Stimulated activated CD4-positive, alpha-beta T cell treated with anti-CD3 and anti-CD28 coated beads, Interleukin-1b, Interleukin-23, amount 100 ng/mL, for 1 hour (primary cell): ENCODE data around the gene AUTS2.

Experiments used
- DNase-seq, 2 donors: peaks; one replicate each; pipeline ENCODE4 v3.0.0-alpha.2; 2020; ENCODE audit warnings: low read depth in 2 of 2

The AUTS2 gene

DNA sequence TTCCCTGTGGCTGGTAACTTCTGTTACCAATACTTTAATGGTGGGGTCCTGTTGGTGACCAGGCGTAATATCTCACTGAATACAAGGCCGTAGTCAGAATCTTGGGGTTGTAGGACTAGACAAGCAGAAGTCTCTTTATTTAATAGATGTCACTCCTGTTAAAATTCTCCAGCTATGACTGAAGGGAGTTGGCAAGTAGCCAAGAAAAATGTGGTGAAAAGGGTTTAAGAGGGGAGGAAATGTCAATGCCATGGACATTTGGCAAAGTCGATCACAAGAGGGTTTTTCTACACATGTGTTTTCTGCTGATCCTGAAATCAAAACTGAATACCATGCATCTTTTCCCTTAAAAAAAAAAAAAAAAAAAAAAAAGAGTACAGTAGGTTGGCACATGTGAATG is 533.5 kb downstream of the AUTS2 start:
- DNase-seq, result no peak

DNA sequence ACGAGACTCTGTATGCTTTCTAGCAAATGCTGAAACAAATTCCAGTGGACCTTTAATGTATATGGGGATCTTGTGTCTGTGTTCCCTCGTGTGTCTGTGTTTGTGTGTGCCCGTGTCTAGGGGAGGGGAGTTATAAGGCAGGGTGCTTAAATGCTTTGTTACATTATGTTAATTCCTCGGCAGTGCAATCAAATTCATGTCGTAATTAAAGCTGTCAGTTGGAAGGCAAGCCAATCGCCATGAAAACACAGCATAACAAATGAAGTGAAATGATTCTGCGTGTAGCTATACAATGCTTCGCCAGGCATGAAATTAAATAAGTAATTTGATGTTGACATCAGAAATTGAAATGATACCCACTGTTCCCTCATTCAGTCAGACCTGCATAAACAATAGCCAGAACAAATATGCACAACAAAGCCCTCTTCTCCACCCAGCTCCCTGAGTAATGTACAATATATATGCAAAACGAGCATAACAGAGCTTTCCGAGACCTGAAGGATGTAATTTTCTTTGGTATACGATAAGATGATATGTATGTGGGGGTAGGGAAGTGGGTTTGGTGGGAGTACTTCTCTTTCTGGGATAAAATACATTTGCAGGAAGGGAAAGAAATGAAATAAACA is 534.1 kb downstream of the AUTS2 start:
- DNase-seq, result no peak

DNA sequence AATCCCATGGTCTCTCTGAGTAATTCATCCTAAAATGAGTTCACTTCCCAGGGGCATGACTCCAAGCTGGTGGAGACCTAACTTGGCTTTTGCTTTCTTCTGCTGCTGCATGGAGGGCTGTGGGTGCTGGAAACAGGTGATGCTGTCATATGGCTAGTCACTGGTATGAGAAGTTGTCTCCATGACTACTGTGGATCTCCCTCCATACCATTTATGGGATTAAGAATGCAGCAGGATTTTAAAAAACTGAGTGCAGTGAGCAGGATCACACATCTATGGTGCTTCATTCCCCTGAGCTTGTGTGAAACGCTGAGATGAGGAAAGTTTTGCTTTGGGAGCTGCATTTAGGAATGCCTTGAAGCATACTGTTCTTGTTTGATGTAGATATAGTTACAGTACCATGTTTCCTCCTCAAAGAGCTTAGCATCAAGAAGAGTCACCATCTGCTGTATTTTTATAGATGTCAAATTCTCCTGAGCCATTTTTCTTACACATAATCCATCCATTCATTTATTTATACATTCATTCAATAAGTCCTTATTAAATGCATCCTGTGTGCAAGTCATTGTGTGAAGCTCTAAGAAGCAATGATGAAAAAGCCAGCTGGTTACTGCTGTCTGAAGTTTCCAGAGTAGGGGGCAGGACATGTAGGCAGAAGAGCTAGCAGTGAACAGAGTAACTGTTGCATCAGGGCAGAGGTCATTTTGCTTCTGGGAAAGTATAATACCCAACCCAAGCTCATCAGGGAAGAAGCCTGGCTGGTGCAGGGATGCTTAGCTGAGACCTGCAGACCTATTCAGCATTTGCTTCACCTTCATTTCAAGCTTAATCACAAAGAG is 534.8 kb downstream of the AUTS2 start:
- no peak for DNase-seq

DNA sequence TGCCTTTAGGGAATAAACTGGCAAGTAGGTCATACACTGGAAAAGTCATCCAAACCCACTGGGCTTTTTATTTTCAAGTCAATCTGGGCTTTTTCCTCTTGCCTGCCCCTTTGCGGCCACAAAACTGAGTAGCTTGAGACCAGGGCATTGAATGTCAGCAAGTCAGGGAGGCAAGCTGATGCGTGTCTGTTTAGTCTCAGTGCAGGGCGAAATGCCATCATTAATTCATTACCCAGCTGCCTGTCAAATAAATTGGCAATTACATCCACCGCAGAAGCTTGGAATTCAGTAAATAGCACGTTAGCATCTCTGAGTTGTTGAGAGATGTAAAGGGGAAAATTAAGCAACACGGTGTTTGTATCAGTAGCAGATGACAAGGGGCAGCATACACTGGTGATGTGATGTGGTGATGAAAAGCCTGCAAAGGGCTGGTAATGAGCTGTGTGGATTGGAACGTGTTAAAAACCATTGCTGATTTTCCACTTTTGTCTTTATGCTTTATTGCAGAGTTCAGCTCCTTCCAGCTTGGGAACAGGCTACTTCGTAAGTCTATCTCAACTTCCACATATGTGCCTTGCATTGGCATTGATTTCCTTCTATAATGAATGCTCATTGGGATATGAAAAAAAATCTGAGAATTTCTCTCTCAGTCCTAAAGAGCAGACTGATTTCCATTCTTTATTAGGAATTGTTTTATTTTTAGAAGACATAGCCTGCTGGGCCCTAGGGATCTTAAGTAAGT is 535.9 kb downstream of the AUTS2 start:
- no peak for DNase-seq

DNA sequence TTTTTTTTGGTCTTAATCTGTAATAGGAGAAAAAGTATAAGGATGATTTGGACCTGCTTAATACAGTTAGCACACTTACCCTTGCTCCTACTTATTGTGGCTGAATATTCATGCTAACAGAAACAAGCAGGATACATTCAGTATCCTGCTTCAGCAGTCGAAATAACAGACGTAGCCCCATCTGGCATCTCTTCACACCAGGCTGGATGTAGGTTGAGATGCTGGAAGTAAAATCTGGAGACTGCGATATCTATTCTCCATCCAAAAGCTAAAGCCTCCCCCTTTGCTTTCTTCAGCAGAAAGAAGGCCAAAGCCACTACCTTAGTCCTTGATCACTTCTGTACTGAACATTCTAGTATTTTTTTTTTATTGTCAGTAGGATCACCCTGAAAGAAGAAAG is 537.4 kb downstream of the AUTS2 start:
- no peak for DNase-seq

DNA sequence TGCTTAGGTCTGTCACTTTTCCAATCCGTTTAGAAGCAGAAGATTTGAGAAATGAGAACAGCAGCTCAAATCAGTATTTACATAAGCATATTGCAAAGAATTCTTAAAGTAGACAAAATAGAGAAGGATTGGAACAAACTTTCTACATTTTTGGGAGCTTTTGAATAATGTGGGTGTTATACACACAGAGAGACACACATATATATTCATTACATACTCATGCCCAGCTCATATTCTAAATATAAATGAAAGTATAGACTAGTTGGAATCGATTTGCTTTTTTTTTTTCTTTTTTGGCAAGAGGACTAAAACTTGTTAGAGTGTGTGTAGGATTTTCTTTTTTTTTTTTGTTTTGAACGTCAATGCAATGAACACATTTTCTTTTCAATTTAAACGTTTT is 538.9 kb downstream of the AUTS2 start:
- DNase-seq, result no peak

DNA sequence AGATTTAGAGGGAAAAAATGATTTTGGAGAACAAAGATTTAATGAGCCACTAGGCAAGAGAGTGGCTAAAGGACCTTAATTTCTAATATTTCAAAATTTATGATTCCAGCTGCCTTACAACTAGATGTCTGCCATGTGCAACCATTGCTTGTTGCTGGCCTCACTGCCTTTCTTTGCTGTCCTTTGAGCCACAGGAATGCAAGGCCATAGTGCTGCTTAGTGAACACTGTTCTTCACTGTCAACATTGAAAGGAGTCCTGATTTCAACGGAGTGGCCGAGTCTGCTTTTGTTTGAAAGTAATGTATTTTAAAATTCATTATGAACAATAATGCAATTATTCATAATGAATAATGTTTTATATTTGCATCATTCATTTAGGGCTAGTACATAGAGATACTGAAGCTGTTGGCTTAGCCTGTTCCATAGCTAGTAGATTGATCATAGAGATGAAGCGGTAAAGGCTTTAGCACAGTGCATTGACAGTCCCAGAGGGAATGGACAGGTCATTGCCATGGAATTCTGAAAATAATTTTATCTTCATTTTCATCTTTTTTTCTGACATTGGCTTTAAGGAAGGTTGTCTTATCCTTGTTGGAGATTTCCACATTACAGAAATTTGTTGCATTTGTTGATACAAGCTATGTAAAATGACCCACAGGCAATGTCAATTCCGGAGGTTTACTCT is 544.1 kb downstream of the AUTS2 start:
- no peak for DNase-seq

DNA sequence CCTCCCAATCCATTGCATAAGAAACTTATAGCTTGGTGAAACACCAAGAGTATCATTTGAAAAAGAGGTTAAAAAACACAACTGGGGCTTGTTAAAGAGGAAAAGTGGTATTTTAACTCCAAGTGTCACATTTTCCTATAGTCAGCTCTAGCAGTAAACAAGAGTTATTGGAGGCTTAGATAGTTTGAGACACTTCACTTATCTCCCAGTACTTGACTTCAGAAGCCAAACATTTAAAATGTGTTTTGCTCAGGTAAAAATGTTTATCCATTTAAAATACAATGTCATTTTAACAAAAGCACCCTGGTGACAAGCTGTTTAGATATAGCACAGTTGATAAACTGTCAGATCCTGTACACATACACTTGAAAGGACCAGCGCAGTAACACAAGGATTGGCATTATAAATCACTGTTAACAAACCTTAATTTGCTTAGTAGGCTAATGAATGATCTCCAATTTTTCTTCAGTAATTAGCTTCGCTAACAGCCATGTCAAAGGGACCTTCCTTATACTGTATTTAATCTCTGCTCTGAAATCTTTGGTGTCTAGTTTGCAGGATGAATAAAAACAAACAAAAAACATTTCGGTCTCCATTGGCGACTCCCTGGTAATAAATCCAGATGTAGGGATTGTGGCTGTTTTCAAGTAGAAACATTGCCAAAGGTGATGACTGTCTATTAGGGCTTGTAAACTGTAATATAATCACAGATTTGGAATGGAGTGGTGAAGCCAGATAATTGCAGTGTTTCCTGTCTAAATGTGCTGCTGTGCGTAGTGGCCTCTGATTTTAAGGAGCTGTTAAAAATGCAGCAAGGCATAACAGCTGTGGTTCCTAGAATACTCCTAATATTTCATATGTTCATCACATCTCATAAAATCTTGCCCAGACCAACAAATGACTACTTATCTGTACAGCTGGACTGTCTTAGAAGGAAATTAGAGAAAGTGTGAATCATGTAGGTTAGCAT is 545.1 kb downstream of the AUTS2 start:
- DNase-seq, result no peak

DNA sequence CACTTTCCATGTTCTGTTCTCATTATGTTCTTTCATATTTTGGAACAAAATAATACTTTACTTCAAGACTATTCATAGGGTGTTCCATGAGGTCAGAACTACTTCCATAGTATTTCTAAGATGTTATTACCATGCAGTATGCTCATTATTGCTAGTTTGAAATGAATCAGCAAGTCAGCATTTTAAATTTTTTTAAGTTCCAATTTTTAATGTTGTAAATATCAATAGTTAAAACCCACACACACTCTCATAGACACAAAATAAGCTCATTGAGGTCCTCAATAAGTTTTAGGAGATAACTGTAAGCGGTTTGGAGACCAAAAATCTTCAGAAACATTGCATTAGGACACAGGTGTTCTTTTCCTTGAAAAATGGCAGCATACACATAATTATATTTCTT is 550.7 kb downstream of the AUTS2 start:
- no peak for DNase-seq

DNA sequence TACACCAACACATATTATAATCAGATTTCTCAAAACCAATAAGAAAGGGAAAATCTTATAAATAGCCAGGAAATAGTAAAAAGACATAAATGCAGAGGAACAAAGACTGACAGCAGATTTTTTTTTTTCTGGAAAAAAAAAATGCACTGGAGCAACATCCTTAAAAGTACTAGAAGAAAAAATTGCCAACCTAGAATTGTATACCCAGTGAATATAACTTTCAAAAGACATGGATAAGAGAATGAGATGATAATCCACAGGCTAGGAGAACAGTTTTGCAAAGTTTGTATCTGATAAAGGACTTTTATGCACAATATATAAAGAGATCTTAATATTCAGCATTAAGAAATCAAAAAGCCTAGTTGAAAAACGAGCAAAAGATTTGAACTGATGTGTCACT is 554.0 kb downstream of the AUTS2 start:
- DNase-seq, result no peak

DNA sequence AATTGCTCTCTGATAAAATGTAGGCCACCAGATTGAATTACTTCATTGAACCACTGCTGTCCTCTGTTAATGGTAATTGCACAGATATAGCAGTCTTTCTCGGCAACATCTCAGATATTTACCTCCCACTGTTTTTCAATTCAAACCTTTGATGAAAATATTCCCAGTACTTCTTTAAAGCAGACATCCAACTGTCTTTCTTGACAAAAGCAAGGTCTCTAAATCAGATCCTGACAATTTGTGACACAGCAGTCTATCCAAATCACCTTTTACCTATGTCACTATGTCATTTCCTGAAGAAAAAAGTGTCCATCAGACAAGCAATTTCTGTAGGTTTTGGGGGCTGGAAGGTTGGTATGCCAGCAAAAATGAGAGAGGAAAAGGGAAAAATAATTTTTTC is 555.7 kb downstream of the AUTS2 start:
- DNase-seq, result no peak

DNA sequence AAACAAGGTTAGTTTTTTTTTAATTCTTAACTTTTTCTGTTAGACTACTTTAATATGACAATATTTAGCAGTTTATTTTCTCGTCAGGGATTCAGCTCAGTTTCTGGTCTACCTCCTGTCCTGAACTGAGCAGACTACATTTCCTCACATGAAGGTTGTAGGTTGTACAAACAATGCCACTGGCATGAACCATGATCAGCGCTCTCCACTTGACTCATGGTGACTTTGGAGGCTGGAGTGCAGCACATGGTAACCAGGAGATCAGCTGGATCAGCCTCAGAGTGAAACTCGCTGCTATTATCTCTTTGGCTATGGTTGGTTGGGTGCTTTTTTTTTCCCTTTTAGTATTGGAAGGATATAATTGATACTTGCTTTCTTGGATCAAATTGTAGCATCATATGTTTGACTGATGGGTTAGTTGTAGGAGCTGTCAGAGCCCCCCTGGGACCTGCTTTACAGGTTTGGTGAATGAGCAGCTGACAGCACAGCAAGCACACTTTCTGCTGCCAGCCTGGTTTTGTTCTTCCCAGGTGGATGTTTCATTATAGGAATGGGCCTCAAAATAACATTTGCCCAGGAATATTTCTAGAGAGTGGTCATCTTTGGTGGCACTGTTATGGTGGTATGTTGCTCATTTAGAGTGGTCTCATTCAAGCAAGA is 556.4 kb downstream of the AUTS2 start:
- DNase-seq, result no peak

DNA sequence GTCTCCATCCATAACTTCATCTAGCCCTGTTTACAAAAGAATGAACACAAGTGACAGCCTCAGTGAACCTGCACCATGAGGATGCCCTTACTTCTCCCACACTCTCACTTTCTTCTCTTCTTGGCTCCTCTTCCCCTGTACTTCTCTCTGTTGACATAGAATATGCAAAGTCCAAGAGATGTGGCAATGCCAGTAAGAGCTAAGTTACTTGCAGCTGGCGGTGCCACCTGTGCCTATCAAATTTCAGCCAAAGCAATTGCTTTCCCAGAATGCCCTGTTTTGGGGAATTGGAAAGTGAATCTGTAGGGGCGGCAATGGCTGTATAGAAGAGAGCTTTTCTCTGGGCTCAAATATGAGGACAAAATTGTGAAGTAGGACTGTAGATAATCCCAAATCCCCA is 557.8 kb downstream of the AUTS2 start:
- no peak for DNase-seq

DNA sequence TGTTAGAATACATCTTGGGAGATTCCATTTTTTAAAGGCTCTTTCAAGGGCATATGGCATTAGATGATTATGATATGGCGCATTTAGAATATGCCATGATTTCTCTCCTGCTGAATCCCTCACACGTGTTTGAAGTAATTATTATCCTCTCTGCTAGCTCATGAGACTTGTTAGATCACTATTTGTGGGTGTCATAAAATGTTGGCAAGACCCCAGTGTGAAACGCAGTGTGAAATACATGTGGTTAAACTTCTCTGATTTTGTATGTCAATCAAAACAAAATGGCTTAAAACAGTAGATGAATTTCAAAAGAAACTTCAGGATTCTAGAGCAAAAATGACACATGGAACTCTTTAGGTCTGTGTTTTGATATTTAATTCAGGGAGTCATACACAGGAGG is 560.8 kb downstream of the AUTS2 start:
- DNase-seq, result no peak

DNA sequence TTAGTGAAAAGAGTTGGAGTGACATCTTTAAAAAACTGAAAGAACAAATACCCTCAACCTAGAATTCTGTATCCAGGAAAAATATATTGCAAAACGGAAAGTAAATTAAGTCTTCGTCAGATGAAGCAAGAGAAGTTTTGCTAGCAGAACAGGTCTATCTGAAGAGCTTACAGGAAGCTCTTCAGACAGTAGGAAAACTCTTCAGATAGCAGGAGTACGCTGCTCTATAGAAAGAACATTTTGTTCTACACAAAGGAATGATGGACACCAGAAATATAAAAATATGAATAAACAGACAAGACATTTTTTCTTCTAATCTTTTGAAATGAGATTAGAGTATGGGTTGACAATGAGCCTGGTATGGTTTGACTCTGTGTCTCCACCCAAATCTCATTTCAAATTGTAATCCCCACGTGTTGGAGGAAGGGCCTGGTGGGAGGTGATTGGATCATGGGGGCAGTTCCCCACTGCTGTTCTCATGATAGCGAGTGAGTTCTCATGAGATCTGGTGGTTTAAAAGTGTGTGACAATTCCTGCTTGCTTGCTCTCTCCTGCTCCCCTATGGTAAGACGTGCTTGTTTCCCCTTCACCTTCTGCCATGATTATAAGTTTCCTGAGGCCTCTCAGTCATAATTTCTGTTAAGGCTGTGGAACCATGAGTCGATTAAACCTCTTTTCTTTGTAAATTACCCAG is 567.3 kb downstream of the AUTS2 start:
- no peak for DNase-seq

DNA sequence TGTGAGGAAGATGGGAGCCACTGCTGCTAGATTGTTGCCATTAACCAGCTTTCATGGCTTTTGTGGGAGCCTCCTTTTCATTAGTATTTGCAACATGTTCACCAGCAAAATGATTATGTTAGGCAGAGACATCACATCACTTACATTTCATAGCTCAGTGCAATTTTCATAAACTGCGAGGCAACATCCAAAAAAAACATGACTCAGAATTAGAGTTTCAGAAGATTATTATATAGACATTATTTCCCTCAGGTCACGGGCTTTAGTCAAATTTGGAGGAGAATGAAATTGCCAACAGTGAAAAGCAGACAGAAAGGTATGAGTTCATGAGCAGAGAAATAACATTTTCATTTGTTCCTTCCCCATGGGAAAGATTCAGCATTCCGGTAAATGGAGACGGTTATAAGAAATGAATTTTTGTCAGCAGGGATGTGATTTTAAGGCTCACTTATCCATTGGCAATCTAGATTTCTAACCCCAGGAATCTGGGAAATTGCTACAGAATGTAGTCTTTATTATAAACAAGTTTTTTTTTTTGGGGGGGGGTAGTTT is 573.2 kb downstream of the AUTS2 start:
- DNase-seq, result no peak

DNA sequence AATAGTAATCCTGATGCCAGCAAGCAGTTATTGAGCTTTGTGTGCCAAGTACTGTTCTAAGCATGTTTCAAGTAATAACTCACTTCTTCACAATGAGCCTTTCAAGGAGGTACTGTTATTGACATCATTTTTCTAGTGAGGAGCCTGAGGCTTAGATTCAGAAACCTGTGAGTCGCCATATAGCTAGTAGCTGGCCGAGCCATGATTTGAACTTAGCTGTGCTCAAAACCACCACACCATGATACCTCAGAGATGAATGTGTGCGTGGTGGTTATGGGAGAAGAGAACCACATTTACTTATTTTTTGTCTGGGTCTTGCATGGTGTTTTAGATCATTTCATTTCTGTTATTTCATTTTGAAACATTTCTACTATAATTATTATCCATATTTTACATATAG is 578.9 kb downstream of the AUTS2 start:
- no peak for DNase-seq

DNA sequence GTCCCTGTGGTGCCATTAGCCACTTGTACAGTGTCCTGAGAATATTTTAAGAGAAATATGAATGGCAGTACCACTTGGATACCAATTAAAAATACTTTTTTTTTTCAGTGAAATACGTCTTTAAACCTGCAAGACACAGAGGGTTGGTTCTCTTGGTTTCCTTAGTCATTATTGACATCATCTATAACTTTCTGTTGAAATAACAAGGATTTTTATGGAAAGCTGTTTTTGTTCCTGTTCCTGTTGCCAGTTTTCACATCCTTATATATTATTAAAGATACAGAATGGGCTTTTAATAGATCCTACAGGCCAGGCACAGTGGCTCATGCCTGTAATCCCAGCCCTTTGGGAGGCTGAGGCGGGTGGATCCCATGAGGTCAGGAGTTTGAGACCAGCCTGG is 579.9 kb downstream of the AUTS2 start:
- DNase-seq, result no peak

DNA sequence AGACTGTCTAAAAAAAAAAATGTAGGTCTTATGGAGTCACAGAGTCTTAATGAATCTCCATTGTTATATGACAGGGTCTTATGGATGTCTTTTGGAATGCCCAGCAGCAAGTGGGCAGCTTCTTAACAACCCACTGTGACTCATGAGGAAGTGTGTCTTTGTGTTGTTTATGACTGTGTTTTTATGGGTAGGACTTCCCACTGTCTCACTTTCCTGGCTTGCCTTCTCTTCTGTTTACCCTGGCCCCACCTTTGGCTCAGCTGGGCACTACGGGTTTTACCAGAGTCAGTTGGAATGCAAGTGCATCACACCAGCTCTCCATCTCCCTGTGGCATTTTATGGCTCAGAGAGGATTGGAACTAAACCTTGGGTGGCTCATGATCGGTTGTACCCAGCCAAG is 580.5 kb downstream of the AUTS2 start:
- DNase-seq, result no peak

DNA sequence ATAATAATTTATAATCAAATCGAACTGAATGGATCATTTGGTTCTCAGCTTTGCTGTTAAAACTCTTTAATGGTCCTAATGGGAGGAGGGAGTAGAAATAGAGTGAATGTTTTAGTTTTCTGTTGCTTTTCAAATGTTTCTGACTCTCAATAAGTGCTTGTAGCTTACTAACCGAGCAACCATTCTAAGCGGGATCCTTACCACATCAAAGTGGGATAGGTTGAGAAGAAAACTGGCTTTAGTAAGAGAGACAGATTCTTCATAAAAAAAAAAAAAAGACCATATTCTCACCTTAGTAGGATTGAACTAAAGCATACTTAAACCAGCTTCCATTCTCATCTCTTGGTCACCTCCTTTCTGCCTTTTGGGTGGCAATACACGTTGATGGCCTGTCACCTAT is 584.2 kb downstream of the AUTS2 start:
- DNase-seq, result no peak
